K562 (cell line): ENCODE measurements around the gene MLXIPL. TPM values are rescaled to one million over a fixed set of nuclear protein-coding genes. Genes with fewer than 3 reads are reported as not detected.

Source experiments
- ATAC-seq: fragments of 200-7000 bp; cut with Tn5 transposase; 3 replicates; pipeline ENCODE4 v1.9.1; 2020; ENCODE audit warnings: moderate library complexity
- BruUV-seq: library from RNA; stranded (reverse); fragments of 400-500 nt; replicated peaks from 2 replicates; lab custom pipeline; 2021; lab: Mats Ljungman, UMichigan
- CTCF ChIA-PET: fragments of 300-600 bp; formaldehyde crosslinking; extraction: SDS; loops from one replicate; lab custom pipeline; 2021; ENCODE audit warnings: low intra/inter-chr PET ratio; lab: Yijun Ruan, JAX
- POLR2A ChIA-PET: fragments of 300-600, 350-650 bp; sonication (Branson Sonifier 250); formaldehyde crosslinking; extraction: SDS; loops from one replicate; lab custom pipeline; 2021; ENCODE audit warnings: antibody characterized with exemption, inconsistent platforms; lab: Yijun Ruan, JAX
- DNase-seq, 4 experiments: peaks; one replicate each; pipeline versions ENCODE4 v3.0.0 to v3.0.0-alpha.2; 2011 to 2018; ENCODE audit warnings: low spot score in 3 of 4, mixed read lengths in 3 of 4; ENCODE audit errors: extremely low read depth in 1 of 4
- FAIRE-seq: peaks from 2 replicates; lab custom pipeline; 2011; peaks lifted over from hg19 to GRCh38; lab: Jason Lieb, UNC
- H2AFZ ChIP-seq: 2 replicates; pipeline ENCODE4 v1.6.0; 2011; ENCODE audit warnings: low read depth, low read length, control low read depth, inconsistent platforms
- H3K27ac ChIP-seq: fragments of 200-600 bp; 3 replicates; pipeline ENCODE4 v1.8.0; 2011; ENCODE audit warnings: low read depth, mild to moderate bottlenecking, control low read depth, inconsistent platforms, low read length, moderate library complexity, mixed read lengths; ENCODE audit errors: extremely low read depth
- H3K27me3 ChIP-seq, 2 experiments: fragments of 300-600 bp in 1 of 2; 2 replicates in 1 of 2; 3 replicates in 1 of 2; pipeline versions ENCODE4 v1.6.0 to v1.8.0; 2011; ENCODE audit warnings: inconsistent platforms in 2 of 2, low read length in 2 of 2, mild to moderate bottlenecking in 1 of 2, mixed read lengths in 1 of 2, moderate library complexity in 1 of 2; ENCODE audit not compliant: control insufficient read depth in 2 of 2, insufficient read depth in 2 of 2
- H3K36me3 ChIP-seq: fragments of 300-600 bp; 3 replicates; pipeline ENCODE4 v1.8.0; 2011; ENCODE audit warnings: mild to moderate bottlenecking, low read length, inconsistent platforms; ENCODE audit not compliant: control insufficient read depth, insufficient read depth
- H3K4me1 ChIP-seq, 2 experiments: fragments of 200-600 bp in 1 of 2; replicated peaks in 1 of 2; 2 replicates in 1 of 2; 3 replicates in 1 of 2; pipeline versions ENCODE4 v1.5.1 to v1.8.0; 2011; ENCODE audit warnings: inconsistent platforms in 2 of 2, low read length in 2 of 2, mild to moderate bottlenecking in 1 of 2, mixed read lengths in 1 of 2, moderate library complexity in 1 of 2; ENCODE audit not compliant: control insufficient read depth in 2 of 2, insufficient read depth in 2 of 2
- H3K4me2 ChIP-seq: 2 replicates; pipeline ENCODE4 v1.6.1; 2011; ENCODE audit warnings: low read length, control low read depth, inconsistent platforms, mixed read lengths; ENCODE audit not compliant: insufficient read depth
- H3K4me3 ChIP-seq: fragments of 200-600 bp; sonication (generic), shearing (Covaris generic); 2 replicates; pipeline ENCODE4 v1.5.1; 2016; ENCODE audit warnings: control low read depth, inconsistent platforms
- H3K79me2 ChIP-seq: fragments of 200-600 bp; 3 replicates; pipeline ENCODE4 v1.8.0; 2011; ENCODE audit warnings: low read length, inconsistent platforms; ENCODE audit not compliant: control insufficient read depth, insufficient read depth
- H3K9ac ChIP-seq, 2 experiments: 2 replicates each; pipeline versions ENCODE4 v1.6.0 to v1.6.1; 2011; ENCODE audit warnings: low read depth in 2 of 2, low read length in 2 of 2, control low read depth in 1 of 2, inconsistent platforms in 1 of 2, mild to moderate bottlenecking in 1 of 2, mixed read lengths in 1 of 2; ENCODE audit not compliant: insufficient read depth in 1 of 2
- H3K9me1 ChIP-seq: one replicate; pipeline ENCODE4 v1.6.0; 2011; ENCODE audit warnings: inconsistent platforms, mild to moderate bottlenecking, low read length, moderate library complexity; ENCODE audit not compliant: control insufficient read depth, insufficient read depth
- H3K9me3 ChIP-seq: replicated peaks from 2 replicates; pipeline ENCODE4 v1.5.1; 2011; ENCODE audit warnings: low read depth, low read length, inconsistent platforms; ENCODE audit not compliant: control insufficient read depth, insufficient read depth
- H4K20me1 ChIP-seq: replicated peaks from 2 replicates; pipeline ENCODE4 v1.6.1; 2011; ENCODE audit warnings: low read length, inconsistent platforms, mixed read lengths; ENCODE audit not compliant: control insufficient read depth, insufficient read depth
- ARID2 ChIP-seq: fragments of 450-650 bp; IDR thresholded peaks from 2 replicates; pipeline ENCODE4 v1.6.1; 2017; ENCODE audit warnings: antibody characterized with exemption, mild to moderate bottlenecking
- BRD4 ChIP-seq: fragments of 200-600 bp; sonication (generic); IDR thresholded peaks from 2 replicates; pipeline ENCODE4 v1.6.1; 2017; ENCODE audit warnings: inconsistent platforms
- C11orf30 ChIP-seq: fragments of 450-650 bp; IDR thresholded peaks from 2 replicates; pipeline ENCODE4 v1.6.1; 2016; ENCODE audit warnings: low read depth, mild to moderate bottlenecking
- CREB1 ChIP-seq, 2 experiments: sonication (generic) in 1 of 2; formaldehyde crosslinking in 1 of 2; IDR thresholded peaks; 2 replicates each; pipeline versions ENCODE4 v1.6.1 to v1.8.0; 2012 to 2022; ENCODE audit warnings: inconsistent platforms in 1 of 2, mild to moderate bottlenecking in 1 of 2, missing genetic modification reagents in 1 of 2, moderate library complexity in 1 of 2
- CREM ChIP-seq: IDR thresholded peaks from 2 replicates; pipeline ENCODE4 v1.6.1; 2014; ENCODE audit warnings: antibody characterized with exemption, low read depth
- FOSL1 ChIP-seq: fragments of 200-800 bp; sonication (Bioruptor generic); conservative IDR thresholded peaks from 2 replicates; pipeline ENCODE4 v1.6.1; 2016; ENCODE audit warnings: missing genetic modification characterization, missing compliant biosample characterization
- HNRNPH1 ChIP-seq: fragments of 200-400 bp; formaldehyde crosslinking; optimal IDR thresholded peaks from 2 replicates; pipeline ENCODE3; 2017; ENCODE audit warnings: low read depth, mild to moderate bottlenecking, low read length, moderate library complexity
- KLF13 ChIP-seq: fragments of 450-650 bp; IDR thresholded peaks from 2 replicates; pipeline ENCODE4 v1.6.1; 2016; ENCODE audit warnings: missing genetic modification characterization, low read depth, mild to moderate bottlenecking, missing compliant biosample characterization, moderate library complexity, borderline replicate concordance
- LCOR ChIP-seq: sonication (generic); formaldehyde crosslinking; IDR thresholded peaks from 2 replicates; pipeline ENCODE4 v1.8.0; 2022; ENCODE audit warnings: mild to moderate bottlenecking, missing genetic modification reagents
- SIRT6 ChIP-seq: IDR thresholded peaks from one replicate; pipeline ENCODE4 v1.6.1; 2012; ENCODE audit warnings: low read depth, mild to moderate bottlenecking, control low read depth, inconsistent platforms, low read length, moderate library complexity
- SMARCA4 ChIP-seq: fragments of 450-650 bp; IDR thresholded peaks from 2 replicates; pipeline ENCODE4 v1.6.1; 2016
- TCF3 ChIP-seq: sonication (generic); formaldehyde crosslinking; IDR thresholded peaks from 2 replicates; pipeline ENCODE4 v1.4.0; 2020; ENCODE audit warnings: mild to moderate bottlenecking, missing genetic modification reagents
- UBTF ChIP-seq, 2 experiments: IDR thresholded peaks; 2 replicates each; pipeline ENCODE4 v1.6.1; 2012; ENCODE audit warnings: improper control_type of control experiment in 2 of 2, low read depth in 2 of 2, low read length in 2 of 2, borderline replicate concordance in 1 of 2
- ZBTB7A ChIP-seq: IDR thresholded peaks from 2 replicates; pipeline ENCODE4 v1.6.1; 2011; ENCODE audit warnings: low read depth, mild to moderate bottlenecking, low read length, moderate library complexity, borderline replicate concordance; ENCODE audit not compliant: control insufficient read depth
- ZNF124 ChIP-seq: sonication (generic); formaldehyde crosslinking; IDR thresholded peaks from 2 replicates; pipeline ENCODE4 v1.8.1; 2022; ENCODE audit warnings: missing genetic modification reagents
- ZNF436 ChIP-seq: fragments of 250-450, 450-650 bp; sonication (Bioruptor Pico); formaldehyde crosslinking; IDR thresholded peaks from 2 replicates; pipeline ENCODE4 v1.7.0; 2020; ENCODE audit warnings: mild to moderate bottlenecking
- ZNF507 ChIP-seq: conservative IDR thresholded peaks from 2 replicates; pipeline ENCODE4 v1.6.1; 2017; ENCODE audit warnings: missing genetic modification characterization, missing compliant biosample characterization
- ZNF766 ChIP-seq: fragments of 200-800 bp; sonication (Bioruptor generic); conservative IDR thresholded peaks from 2 replicates; pipeline ENCODE4 v1.6.1; 2016; ENCODE audit warnings: missing genetic modification characterization, missing compliant biosample characterization
- ZNF785 ChIP-seq: fragments of 250-450 bp; sonication (Bioruptor Pico); IDR thresholded peaks from 2 replicates; pipeline ENCODE4 v1.4.0; 2020; ENCODE audit warnings: mild to moderate bottlenecking
- ZNF79 ChIP-seq: fragments of 250-450 bp; sonication (Bioruptor Pico); IDR thresholded peaks from 2 replicates; pipeline ENCODE4 v1.4.0; 2020; ENCODE audit warnings: low read depth, mild to moderate bottlenecking, moderate library complexity
- WGBS: fragments of 100-300 bp; shearing (Covaris generic); methylation state at CpG from one replicate; pipeline ENCODE4 v1.1.6; 2016; ENCODE audit warnings: low coverage, mixed read lengths; ENCODE audit not compliant: insufficient coverage; ENCODE audit errors: missing lambda C conversion rate; 5-methylcytosine and 5-hydroxymethylcytosine counted together
- in situ Hi-C: fragments of 300-500 bp; cut with MboI; formaldehyde crosslinking; loops from 4 replicates; pipeline ENCODE4 v1.15.0; 2018; ENCODE audit warnings: inconsistent platforms, mixed read lengths
- intact Hi-C: fragments of 100-400 bp; cut with micrococcal nuclease; formaldehyde crosslinking; loops from 2 replicates; pipeline ENCODE4 v1.14.2; 2022
- polyA plus RNA-seq, 8 experiments: library from polyadenylated mRNA; depleted of rRNA in 4 of 8; stranded (reverse) in 5 of 8; unstranded in 3 of 8; fragments of >200 nt; fragmentation: Nextera tagmentation in 2 of 8; fragmentation: Illumina TruSeq in 1 of 8; extraction: Ambion mirVana in 2 of 8; extraction: Trizol in 1 of 8; gene quantifications; 2 replicates each; pipeline versions ENCODE4 v1.2.1 to v1.2.3, GENCODE V29; 2011 to 2014; ENCODE audit warnings: inconsistent platforms in 1 of 8, missing spikeins in 1 of 8
- total RNA-seq, 7 experiments: library from RNA; depleted of rRNA in 6 of 7; stranded (reverse); fragments of >200 nt in 6 of 7; fragmentation: Illumina TruSeq in 2 of 7; extraction: Trizol in 2 of 7; gene quantifications; 2 replicates each; pipeline versions ENCODE4 v1.2.1 to v1.2.3, GENCODE V29; 2011 to 2021; ENCODE audit warnings: low replicate concordance in 1 of 7
- TF ChIP-seq, protein P1 (sequence below): sonication (generic); formaldehyde crosslinking; IDR thresholded peaks from 2 replicates; pipeline ENCODE4 v1.8.0; 2022; ENCODE audit warnings: mild to moderate bottlenecking, missing genetic modification reagents

Gene MLXIPL
- total and polyA plus RNA-seq, 9 of the 15 experiments (the other 6 are each of a cell fraction or from before 2014, with no cell fraction given): 0.11 to 18.4 (median 1.4) TPM

DNA sequence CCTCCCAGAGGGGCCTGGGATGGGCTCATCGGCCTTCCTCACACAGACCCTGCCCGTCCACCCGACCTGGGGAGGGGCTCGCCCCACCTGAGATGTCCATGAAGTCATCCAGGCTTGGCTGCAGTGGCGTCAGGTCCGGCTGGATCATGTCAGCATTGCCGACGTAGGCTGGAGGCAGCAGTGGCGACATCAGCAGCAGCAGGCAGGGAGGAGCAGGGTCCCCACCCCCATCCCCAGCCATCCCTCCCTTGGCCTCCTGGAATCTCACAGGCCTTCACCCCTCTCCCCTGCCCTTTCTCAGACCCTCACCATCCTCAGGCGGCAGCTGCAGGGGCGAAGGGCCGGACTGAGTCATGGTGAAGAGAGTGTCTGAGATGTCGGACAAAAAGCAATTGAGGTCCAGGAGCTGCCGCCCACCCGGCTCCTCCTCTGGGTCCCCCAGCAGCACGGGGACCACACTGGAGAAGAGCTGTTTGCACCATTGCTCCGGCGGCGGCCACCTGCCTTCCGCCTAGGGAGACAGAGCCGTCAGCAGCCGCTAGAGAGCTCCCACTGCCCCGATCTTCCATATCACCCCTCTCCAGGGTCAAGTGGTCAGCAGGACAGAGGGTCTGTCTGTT lies 18.6 kb downstream of the MLXIPL start:
- H2AFZ ChIP-seq: no peak overlapping the region
- no peak for DNase-seq
- H3K4me1 ChIP-seq: peaks cover 0 to 41% of the 10 kb centered on the region in 2 experiments; a peak in 3 of 5 replicates
- no TSS peak for BruUV-seq
- ATAC-seq: no peak
- ChIA-PET CTCF (interaction anchor here (0.6 to 2.1 kb wide), 5 partner anchors 62 to 249 kb away, joined by 4 to 24 read pairs (median 8); partner anchors contain the start of gene VPS37D), POLR2A (interaction anchor here (0.5 to 1.5 kb wide), 4 partner anchors 11 to 138 kb away, joined by 3 to 4 read pairs (median 3); partner anchors contain the start of gene BAZ1B)
- H3K4me2 ChIP-seq: no peak overlapping the region
- no peak for FAIRE-seq
- WGBS: 29% methylated on average over 18 of the region's 23 CpGs
- no peak overlapping the region for H3K27ac ChIP-seq
- H3K27me3 ChIP-seq: no peaks in the 10 kb centered on the region
- in situ Hi-C loops: loop anchor here (5.0 kb wide), 2 partner anchors 127 to 247 kb away; no protein-coding TSS in a partner anchor
- intact Hi-C loops: no loop called here
- H3K36me3 ChIP-seq: no peaks in the 10 kb centered on the region
- no peaks in the 10 kb centered on the region for H3K79me2 ChIP-seq
- no peak overlapping the region for H3K9ac ChIP-seq
- H4K20me1 ChIP-seq: peaks cover 5% of the 10 kb centered on the region
- H3K9me3 ChIP-seq: no peaks in the 10 kb centered on the region
- no peaks in the 10 kb centered on the region for H3K9me1 ChIP-seq
- H3K4me3 ChIP-seq: no peak overlapping the region
- TF ChIP-seq C11orf30 (no peak), CREM (0 out of 2 replicates have a peak, but pooled peaks have one; percentile 25), TCF3 (CRISPR knock-in tag) (no peak), SIRT6 (no peak), ZBTB7A (peak; percentile 26; the same call in 1 of the 2 replicates), ZNF436 (CRISPR knock-in tag) (no peak), BRD4 (no peak), ZNF785 (CRISPR knock-in tag) (no peak), KLF13 (tag) (no peak), CREB1 (IDR thresholded peaks at IDR 0.05) (peak; percentile 48; the same call in 1 of the 2 replicates), CREB1 (CRISPR knock-in tag; IDR thresholded peaks at IDR 0.05) (no peak), ZNF766 (CRISPR knock-in tag) (no peak), ARID2 (no peak), ZNF507 (no peak), HNRNPH1 (no peak), LCOR (CRISPR knock-in tag) (no peak), FOSL1 (tag) (no peak), ZNF124 (CRISPR knock-in tag) (no peak), UBTF (IDR thresholded peaks at IDR 0.05; ENCODE audit: borderline replicate concordance in 1 of 2, low read depth in 2 of 2, low read length in 2 of 2) (no peak), ZNF79 (CRISPR knock-in tag) (no peak), SMARCA4 (no peak)
- TF ChIP-seq, protein P1, sequence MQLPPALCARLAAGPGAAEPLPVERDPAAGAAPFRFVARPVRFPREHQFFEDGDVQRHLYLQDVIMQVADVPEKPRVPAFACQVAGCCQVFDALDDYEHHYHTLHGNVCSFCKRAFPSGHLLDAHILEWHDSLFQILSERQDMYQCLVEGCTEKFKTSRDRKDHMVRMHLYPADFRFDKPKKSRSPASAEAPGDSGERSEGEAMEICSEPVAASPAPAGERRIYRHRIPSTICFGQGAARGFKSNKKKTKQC: no peak
